OCI-LY3 (cell line): ENCODE measurements around the gene CHAF1A.

Source experiments
- H2AFZ ChIP-seq: fragments of 200-600, 300-600 bp; shearing (Covaris generic); 2 replicates; pipeline ENCODE4 v1.6.0; 2014; ENCODE audit warnings: antibody characterized with exemption, low read depth, low read length
- H3K27ac ChIP-seq: fragments of 200-600, 300-600 bp; sonication (generic); 2 replicates; pipeline ENCODE4 v1.5.1; 2014; ENCODE audit warnings: mild to moderate bottlenecking, low read length, moderate library complexity, mixed read lengths
- H3K27me3 ChIP-seq: fragments of 200-600, 300-600 bp; sonication (generic); 2 replicates; pipeline ENCODE4 v1.6.1; 2014; ENCODE audit warnings: low read depth, low read length, mixed read lengths
- H3K36me3 ChIP-seq: fragments of 200-600, 300-600 bp; sonication (generic); replicated peaks from 2 replicates; pipeline ENCODE3; 2014; ENCODE audit warnings: low read depth, low read length, mixed read lengths
- H3K4me1 ChIP-seq: fragments of 300-600, 200-600 bp; sonication (generic); 2 replicates; pipeline ENCODE4 v1.6.1; 2014; ENCODE audit warnings: low read length, mixed read lengths
- H3K4me2 ChIP-seq: fragments of 200-600, 300-600 bp; sonication (generic); 2 replicates; pipeline ENCODE4 v1.6.1; 2014; ENCODE audit warnings: low read length, mixed read lengths
- H3K4me3 ChIP-seq: fragments of 300-600, 200-600 bp; sonication (generic); 2 replicates; pipeline ENCODE4 v1.5.1; 2014; ENCODE audit warnings: antibody characterized with exemption, mild to moderate bottlenecking, low read length, moderate library complexity
- H3K79me2 ChIP-seq: fragments of 300-600, 200-600 bp; shearing (Covaris generic); 2 replicates; pipeline ENCODE4 v1.6.1; 2014; ENCODE audit warnings: mild to moderate bottlenecking, low read length, mixed read lengths
- H3K9ac ChIP-seq: fragments of 300-600, 200-600 bp; shearing (Covaris generic); 2 replicates; pipeline ENCODE4 v1.6.0; 2014; ENCODE audit warnings: mild to moderate bottlenecking, low read length, moderate library complexity
- H3K9me3 ChIP-seq: fragments of 200-600, 300-600 bp; shearing (Covaris generic); 2 replicates; pipeline ENCODE4 v1.6.1; 2014; ENCODE audit warnings: low read length, mixed read lengths; ENCODE audit not compliant: insufficient read depth
- H4K20me1 ChIP-seq: fragments of 200-600, 300-600 bp; sonication (generic); 2 replicates; pipeline ENCODE4 v1.6.1; 2016; ENCODE audit warnings: low read length, mixed read lengths; ENCODE audit not compliant: insufficient read depth
- CTCF ChIP-seq: fragments of 200-600, 300-600 bp; sonication (generic); IDR thresholded peaks from 2 replicates; pipeline ENCODE4 v1.5.1; 2014; ENCODE audit warnings: antibody characterized with exemption, low read length, low read depth
- EZH2phosphoT487 ChIP-seq: fragments of 200-600 bp; shearing (Covaris generic); IDR thresholded peaks from 2 replicates; pipeline ENCODE4 v1.6.1; 2018; ENCODE audit warnings: antibody characterized with exemption, mixed run types, low read depth

Gene CHAF1A

DNA sequence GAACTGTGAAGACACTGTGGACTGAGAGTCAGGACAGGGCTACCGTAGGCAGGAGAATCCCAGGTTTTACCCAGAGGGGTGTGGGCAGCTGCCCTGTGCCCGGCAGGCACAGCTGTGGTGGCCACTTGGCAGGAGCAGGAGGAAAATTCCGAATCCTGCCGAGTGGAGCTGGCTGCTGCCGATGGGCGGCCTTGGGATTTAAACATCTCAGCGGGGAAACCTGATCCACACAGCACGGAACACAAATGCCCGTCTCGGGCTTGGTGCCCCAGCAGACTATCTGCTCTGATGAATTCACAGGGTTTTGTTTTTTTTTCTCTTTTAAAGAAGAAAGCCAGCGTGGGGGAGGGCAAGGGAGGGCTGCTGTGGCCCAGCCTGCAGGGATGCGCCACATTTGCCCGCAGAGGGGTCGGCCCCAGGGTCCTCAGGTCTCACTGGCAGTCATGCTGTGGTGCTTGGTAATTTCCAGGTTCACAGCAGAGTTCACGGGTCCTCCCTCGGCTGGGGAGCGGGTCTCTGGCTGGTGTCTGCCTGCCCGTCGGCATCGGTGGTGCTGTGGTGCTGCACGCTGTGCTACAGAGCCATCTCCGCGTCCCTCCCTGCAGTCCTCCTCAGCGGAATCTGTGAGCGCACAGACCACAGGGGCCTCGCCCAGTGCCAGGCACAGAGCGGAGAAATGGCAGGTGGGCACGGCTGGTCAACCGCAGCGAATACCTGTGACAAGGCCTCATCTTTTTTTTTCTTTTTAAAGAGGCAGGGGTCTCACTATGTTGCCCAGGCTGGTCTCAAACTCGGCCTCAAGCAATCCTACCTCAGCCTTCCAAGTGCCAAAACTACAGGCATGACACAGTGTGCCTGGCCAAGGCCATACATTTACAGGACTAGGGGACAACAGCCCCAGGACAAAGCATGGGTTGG is 30.9 kb upstream of the CHAF1A start:
- peaks cover 78% of the 10 kb centered on the region for H3K79me2 ChIP-seq
- TF ChIP-seq CTCF (no peak), EZH2phosphoT487 (no peak)
- H3K36me3 ChIP-seq, result peaks cover 4% of the 10 kb centered on the region
- H3K27me3 ChIP-seq, result no peaks in the 10 kb centered on the region
- no peak overlapping the region for H2AFZ ChIP-seq
- peak overlapping the region; percentile 100 for H3K4me2 ChIP-seq
- no peak overlapping the region; the same call in 1 of the 2 replicates for H3K9ac ChIP-seq
- H4K20me1 ChIP-seq, result peaks cover 43% of the 10 kb centered on the region
- H3K4me3 ChIP-seq, result no peak overlapping the region
- no peak overlapping the region for H3K27ac ChIP-seq
- H3K9me3 ChIP-seq, result no peaks in the 10 kb centered on the region
- H3K4me1 ChIP-seq, result peaks cover 59% of the 10 kb centered on the region

GRCh38 chr19:4372165-4373012 is 30.1 kb upstream of the CHAF1A start:
- H3K4me1 ChIP-seq, result peaks cover 66% of the 10 kb centered on the region
- H2AFZ ChIP-seq, result no peak overlapping the region
- H4K20me1 ChIP-seq, result peaks cover 52% of the 10 kb centered on the region
- H3K27me3 ChIP-seq, result no peaks in the 10 kb centered on the region
- H3K9me3 ChIP-seq, result no peaks in the 10 kb centered on the region
- H3K79me2 ChIP-seq, result peaks cover 87% of the 10 kb centered on the region
- TF ChIP-seq EZH2phosphoT487 (no peak), CTCF (no peak)
- peaks cover 4% of the 10 kb centered on the region for H3K36me3 ChIP-seq
- no peak overlapping the region for H3K27ac ChIP-seq
- H3K4me3 ChIP-seq, result no peak overlapping the region
- H3K4me2 ChIP-seq, result no peak overlapping the region
- no peak overlapping the region for H3K9ac ChIP-seq

DNA sequence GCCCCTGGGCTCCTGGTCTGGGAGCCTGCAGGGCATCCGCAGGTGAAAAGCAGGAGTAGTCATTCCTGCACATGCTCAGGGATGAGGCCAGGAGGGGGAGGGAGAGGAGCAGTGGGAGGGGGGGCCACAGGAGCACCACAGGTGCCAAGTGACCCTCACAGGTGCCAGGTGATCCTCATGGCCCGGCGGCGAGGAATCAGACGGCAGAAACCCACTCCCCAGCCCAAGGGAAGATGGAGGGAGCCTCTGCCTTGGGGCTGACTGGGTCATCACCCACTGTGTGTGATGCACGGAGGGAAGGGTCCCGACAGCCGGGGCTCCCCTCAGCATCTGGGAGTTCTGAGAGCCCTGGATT is 29.4 kb upstream of the CHAF1A start:
- H3K9me3 ChIP-seq, result no peaks in the 10 kb centered on the region
- peaks cover 93% of the 10 kb centered on the region for H3K79me2 ChIP-seq
- H4K20me1 ChIP-seq, result peaks cover 58% of the 10 kb centered on the region
- H3K4me2 ChIP-seq, result no peak overlapping the region
- no peak overlapping the region for H3K9ac ChIP-seq
- peaks cover 4% of the 10 kb centered on the region for H3K36me3 ChIP-seq
- H3K27ac ChIP-seq, result no peak overlapping the region
- H3K4me3 ChIP-seq, result no peak overlapping the region
- no peak overlapping the region for H2AFZ ChIP-seq
- TF ChIP-seq CTCF (no peak), EZH2phosphoT487 (no peak)
- no peaks in the 10 kb centered on the region for H3K27me3 ChIP-seq
- peaks cover 66% of the 10 kb centered on the region for H3K4me1 ChIP-seq
